Measurements from ENCODE around the gene ARHGAP26.

ARHGAP26 gene

DNA sequence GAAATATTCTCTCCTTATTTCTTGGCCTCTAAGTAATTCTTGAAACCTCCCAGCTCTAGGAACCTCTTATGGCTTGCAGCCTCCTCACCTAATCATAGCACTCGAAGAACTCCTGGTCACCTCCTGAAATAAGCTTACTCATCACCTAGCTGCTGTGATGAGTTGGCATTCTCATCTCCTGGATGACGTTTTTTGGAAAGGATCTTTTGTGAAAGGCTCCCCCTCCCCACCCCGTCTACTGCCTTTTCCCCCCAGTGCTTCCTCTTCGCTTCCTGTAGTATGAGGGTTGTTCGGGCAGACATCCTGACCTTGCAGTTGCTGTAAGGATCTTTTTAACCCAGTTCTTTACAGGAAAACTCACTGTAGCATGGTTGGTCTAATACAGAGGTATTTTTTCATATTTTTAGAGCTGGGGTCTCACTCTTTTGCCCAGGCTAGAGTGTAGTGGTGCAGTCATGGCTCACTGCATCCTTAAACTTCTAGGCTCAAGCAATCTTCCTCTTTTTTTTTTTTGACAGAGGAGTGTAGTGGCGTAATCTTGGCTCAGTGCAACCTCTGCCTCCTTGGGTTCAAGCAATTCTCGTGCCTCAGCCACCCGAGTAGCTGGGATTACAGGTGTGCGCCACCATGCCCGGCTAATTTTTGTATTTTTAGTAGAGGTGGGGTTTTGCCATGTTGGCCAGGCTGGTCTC lies 41.8 kb downstream of the ARHGAP26 start:
- no peak for DNase-seq (ENCODE audit: low spot score)

DNA sequence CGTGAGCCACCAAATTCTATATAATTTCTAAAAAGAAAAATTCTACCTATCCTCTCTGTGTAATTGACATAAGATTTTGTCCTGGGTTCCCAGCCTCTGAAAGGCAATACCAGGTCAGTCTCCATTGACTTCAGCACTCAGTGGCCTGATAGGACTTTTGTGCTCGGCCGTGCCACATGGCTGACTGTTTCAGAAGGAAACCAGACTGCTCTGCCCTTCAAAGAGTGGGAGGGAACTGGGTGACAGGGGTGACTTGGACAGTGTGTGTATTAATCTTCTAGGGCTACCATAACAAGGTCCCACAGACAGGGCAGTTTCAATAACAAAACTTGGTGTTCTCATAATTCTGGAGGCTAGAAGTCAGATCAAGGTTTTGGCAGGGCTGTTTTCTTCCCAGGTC lies 43.0 kb downstream of the ARHGAP26 start:
- DNase-seq (ENCODE audit: low spot score), result no peak

DNA sequence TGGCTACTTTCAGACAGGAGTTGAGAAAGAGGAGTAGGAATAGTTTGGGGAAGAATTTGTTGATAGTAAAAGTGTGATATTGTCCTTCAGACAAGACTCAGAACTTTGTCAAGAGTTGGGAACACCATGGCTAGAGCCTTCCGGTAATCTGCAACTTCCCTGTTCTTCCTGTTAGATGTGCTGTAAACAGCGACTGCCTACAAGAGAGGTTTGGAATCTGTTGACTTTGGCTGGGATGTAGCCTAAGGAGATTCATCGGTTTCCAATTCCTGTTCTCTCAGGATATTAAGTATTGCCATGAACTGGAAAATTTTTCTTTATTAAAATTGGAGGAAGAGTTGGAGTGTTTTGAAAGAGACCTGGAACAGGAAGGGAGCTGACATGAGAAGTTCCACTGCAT lies 43.9 kb downstream of the ARHGAP26 start:
- DNase-seq (ENCODE audit: low spot score), result no peak

GRCh38 chr5:142815469-142815868 lies 45.3 kb downstream of the ARHGAP26 start:
- DNase-seq (ENCODE audit: low spot score), result no peak

DNA sequence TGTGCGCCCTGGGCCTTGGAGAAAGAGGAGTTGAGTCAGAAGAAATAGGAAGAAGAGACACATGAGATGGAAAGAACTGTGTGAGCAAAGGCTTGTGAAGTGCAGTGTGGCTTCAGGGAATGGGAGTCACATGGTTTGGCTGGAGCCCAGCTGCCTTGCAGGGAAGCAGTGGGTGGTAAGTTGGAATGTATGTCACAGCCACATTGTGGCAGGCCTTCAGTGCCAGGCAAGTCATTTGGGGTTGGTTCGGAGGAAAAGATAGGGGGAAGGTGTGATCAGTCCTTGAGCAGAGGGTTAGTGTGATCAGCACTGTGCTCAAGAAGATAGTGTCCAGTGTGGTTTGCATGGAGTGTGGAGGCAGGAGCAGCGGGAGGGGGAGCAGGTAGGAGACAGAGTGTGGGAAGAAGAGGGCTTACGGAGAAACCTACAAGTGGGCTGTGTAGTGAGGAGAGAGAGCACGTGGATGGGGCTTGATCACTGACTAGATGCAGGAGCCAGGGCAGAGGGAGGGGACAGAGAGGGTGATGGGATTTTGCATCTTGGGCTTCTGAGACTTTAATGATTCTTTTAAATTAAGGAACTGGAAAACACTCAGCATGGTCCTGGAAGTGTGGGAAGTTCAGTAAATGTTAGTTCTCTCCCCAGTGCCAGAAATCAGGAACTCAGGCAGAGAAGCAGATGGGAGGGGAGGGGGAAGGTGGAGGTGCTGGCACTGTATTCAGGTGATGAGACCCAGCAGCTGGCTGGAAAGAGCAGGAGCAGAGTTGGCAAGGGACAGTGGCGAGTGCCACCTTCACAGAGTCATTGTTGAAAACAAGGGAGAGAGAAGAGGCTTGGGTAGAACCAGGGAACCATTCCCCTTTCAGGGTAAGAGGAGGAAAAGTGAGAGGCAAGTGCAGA lies 46.6 kb downstream of the ARHGAP26 start:
- DNase-seq (ENCODE audit: low spot score), result no peak

DNA sequence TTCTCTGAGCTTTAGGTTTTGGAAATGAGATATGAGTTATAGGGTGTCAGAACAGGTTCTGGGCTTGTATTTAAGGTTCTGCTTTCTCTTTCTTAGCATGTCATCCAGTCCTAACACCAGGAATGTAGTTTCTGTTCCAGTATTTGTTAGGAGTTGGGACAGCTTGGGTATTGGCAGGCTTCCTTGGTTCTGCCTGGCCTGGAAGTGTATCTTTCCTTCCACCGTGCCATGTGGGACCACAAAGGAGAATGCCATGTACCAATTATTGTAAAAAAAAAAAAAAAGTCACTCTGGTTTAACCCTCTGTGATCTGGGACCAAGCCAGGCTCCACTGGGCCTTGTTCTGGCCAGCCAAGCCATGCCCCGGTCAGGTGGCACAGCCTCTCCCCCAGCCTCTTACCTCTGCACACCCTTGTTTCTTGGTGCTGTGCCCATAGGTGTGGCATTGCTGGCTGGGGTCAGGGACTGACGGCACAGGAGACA lies 47.8 kb downstream of the ARHGAP26 start:
- no peak for DNase-seq (ENCODE audit: low spot score)

DNA sequence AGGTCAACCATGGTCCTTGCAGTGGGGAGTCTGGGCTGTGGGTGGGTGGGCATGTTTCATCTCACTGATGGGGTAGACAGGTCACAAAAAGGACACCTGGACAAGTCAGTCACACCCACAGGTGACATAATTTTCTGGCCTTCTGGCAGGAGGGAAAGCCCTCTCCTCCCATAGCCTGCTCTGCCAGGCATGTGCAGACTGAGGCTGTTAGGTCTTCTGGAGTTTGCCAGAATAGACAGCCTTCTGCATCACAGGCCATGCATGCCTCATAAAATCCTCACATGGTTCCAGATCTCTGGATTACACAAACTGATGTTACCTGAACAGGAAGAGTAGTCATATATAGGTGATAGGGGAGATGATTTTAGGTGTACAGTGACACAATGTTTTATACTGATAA lies 49.1 kb downstream of the ARHGAP26 start:
- no peak for DNase-seq (ENCODE audit: low spot score)

- no peak for DNase-seq (ENCODE audit: low spot score)
These were observed 49.6 kb downstream of the ARHGAP26 start for GRCh38 chr5:142819825-142820224.

DNA sequence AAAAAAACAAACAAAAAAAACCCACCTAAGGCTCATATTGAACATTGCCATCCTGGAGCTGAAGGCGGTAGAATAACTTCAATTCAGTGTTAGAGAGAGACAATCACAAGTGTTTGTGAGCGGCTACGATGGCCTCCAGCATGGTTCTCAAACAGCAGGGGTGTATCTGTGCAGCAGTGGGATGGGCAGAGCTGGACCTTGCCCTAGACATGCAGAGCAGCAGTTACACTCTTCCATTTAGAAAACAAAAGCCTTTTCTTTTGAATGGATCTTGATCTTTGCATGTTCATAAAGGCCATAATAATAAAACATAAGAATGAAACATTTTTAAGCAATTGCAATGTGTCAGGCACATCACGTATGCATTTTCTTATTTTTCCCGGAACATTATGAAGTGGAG lies 50.3 kb downstream of the ARHGAP26 start:
- no peak for DNase-seq (ENCODE audit: low spot score)

DNA sequence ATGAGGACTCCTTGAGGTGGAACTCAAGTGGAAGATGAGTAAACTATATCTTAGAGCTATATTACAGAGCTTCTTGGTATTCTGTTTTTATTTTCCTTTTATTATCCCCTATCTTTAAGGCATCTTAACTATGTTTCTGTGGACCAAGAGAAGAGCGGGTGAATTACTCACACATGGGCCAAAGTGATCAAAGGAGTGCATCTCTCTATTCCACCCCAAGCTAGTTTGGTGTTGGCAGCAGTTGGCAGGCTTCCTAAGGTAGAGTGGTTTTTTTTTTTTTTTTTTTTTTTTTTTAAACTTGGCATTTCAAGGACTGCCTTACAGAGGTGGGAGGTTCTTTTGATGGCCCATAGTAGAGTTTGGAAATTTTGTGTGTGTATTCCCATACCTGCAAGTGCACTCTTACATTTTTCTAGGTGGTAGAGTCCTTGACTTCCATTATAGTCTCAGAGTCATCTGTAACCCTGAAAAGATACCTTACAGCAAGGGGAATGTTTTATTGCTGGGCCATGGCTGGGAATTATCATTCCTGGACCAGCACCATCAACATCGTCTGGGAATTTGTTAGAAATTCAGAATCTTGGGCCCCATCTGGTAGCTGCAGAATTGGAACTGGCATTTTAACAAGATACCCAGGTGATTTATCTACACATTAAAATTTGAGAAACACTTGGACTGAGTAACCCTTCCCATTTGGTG lies 51.0 kb downstream of the ARHGAP26 start:
- no peak for DNase-seq (ENCODE audit: low spot score)

DNA sequence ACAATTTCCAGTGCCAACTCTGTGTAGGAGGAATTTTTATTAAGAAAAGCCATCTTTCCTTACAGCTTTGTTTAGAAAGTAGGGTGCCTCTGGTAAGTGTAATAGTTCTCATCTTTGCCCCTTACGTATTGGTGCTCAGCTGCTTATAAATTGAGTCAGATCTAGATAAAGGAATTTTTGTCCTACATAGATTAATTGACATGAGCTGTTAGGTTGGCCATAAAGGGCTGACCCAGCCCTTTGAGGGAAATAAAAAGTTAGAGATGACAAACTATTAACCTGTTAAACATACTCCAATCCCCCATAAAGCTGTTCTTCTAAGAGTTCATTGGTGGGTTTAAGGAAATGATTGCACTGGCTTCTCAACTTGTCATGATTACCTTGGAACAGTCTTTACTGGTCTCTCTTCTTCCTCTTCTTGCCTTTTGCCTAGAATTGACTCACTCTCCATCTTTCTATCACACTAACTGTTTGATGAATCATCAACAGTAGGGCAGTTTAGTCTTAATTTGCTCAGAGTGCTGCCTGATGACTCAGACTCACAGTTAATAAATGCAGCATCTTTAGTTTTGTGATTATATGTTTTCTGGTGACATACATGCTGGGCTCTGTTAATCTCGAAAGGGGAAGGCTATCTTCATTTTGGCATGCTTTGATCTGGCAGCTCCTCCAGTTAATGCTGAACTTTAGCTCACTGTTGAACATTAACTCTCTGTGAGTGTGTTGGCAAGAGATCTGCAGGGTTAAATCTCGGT lies 51.7 kb downstream of the ARHGAP26 start:
- no peak for DNase-seq (ENCODE audit: low spot score)

GRCh38 chr5:142823126-142823525 lies 52.9 kb downstream of the ARHGAP26 start:
- no peak for DNase-seq (ENCODE audit: low spot score)

GRCh38 chr5:142823806-142824205 lies 53.6 kb downstream of the ARHGAP26 start:
- no peak for DNase-seq (ENCODE audit: low spot score)

- no peak for DNase-seq (ENCODE audit: low spot score)
These were observed 54.2 kb downstream of the ARHGAP26 start for GRCh38 chr5:142824391-142824790.

GRCh38 chr5:142825378-142826089 lies 55.4 kb downstream of the ARHGAP26 start:
- no peak for DNase-seq (ENCODE audit: low spot score)

DNA sequence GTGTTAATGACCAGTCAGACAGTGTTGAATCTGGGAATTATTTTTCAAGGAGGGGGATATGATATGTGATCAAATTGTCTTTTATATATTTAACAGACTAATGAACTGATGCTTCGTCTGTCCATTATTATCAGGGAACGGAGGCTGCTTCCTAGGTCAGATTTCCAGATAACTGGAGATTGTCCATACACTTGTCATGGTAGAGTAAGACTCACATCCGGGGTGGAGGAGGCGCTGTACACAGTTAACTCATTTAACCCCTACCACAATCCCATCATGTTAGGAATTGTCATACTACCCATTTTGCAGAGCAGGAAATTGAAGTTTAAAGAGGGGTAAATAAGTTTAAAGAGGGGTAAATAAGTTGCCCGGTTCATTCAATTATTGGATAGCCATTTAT lies 55.9 kb downstream of the ARHGAP26 start:
- DNase-seq (ENCODE audit: low spot score), result no peak

DNA sequence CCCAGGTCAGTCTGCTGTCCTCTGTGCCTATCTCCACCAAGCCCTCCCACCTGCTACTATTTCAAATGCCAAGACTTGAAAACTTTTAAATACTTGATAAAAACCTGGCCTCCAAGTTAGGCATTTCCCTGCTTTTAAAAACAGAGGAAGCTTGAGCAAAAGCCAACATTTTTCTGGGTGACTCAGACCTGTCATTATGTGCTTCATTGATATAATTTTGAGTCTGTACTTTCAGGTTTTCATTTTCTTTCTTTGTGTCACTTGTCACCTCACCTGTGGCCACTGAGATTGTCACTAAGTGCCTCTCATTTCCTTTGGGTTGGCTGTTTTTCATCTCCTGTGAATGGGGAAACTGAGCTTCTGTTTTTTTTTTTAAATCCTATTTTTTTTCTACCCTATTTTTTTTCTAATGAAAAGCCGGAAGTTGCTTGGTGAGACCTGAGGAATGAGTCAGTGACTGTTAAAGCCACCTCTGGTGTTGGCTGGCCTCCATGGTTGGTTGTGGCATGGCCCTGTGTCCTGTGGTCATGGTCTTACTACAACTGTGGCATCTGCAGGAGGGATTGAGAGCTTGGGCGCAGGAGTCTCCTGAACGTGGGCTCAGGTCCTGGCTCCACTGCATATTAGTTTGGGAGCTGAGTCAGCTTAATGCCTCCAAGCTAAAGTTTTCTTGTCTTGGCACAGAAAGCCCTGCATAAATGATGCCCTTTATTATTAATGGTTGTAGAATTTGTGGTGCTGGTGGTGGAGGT lies 56.7 kb downstream of the ARHGAP26 start:
- no peak for DNase-seq (ENCODE audit: low spot score)

- DNase-seq (ENCODE audit: low spot score), result no peak
These were observed 57.9 kb downstream of the ARHGAP26 start for GRCh38 chr5:142827934-142828576.

DNA sequence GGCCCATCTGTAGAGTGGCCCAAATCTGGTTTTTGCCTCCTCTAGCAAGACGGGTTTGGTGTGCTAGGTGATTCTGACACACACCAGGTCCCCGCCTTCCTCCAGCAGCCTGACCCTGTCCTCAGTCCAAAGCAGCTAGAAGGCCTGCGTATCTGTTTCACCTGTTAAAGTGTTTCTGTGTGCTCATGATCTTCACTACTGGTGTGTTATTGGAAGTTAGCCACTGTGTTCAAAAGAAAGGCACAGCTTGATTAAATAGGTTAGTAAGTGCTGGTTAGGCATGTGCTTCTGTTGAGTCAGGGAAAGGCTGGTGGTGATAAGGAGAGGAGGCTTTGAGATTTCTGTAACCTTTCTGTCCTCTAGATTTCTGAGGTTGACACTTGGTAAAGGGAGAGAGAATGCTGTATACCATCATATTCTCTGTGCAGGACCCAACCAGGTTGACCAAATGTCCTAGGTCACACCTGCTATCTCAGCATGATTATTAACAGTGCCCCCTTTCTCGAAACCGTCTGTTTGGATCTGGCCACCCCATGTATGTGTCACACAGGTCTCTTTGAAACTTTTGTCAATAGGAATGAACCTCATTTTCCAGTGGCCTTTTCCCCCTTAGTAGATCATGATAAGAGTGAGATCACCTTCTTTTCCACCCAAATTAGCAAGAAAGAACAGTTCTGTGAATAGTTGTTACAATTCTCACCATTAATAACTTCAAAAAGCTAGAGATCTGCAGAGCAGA lies 58.8 kb downstream of the ARHGAP26 start:
- no peak for DNase-seq (ENCODE audit: low spot score)

Data from germinal center (tissue), 1 donor.